ENCODE measurements around the gene TTLL10. TPM values are rescaled to one million over a fixed set of nuclear protein-coding genes. Genes with fewer than 3 reads are reported as not detected.

Gene TTLL10
- total RNA-seq, 4 donors from 2014 or later = 0.23 TPM; not detected in 3

DNA sequence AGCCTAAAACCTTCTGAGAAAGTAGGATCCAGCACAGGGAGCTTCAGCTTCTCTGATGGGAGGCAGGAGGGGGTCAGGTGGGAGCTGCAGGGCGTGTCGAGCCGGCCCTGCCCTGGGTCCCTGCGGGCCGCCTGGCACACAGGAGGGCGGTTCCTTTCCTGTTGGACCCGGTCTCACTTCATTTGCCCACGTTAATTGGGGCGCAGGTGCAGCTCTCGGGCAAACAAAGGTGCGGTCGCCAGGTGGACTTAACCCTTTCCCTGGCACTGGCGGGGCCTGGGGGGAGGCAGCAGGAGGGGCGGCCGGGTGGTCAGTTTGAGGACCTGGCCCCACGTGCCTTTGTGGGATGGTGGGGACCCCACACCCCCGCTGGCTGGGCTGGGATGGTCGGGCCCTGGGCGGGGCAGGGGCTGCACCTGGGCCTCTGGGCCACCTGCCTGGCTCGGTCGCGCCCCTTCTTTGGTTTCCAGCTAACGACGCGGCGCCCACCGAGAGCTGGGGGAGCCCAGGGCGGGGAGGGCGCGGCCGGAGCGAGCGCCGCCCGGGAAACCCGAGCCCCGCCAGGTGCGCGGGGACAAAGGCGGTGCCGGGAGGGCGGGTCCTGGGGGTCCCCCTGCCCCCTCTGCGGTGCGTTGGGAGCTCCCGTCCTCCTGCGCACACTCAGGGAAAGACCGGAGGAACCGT, 37.0 kb upstream of the TTLL10 start:
- ATAC-seq = no peak
- Histone ChIP-seq H3K27ac (no peak overlapping the region), H3K4me3 (peak overlapping the region in 1 of 2 donors; percentile 4)

DNA sequence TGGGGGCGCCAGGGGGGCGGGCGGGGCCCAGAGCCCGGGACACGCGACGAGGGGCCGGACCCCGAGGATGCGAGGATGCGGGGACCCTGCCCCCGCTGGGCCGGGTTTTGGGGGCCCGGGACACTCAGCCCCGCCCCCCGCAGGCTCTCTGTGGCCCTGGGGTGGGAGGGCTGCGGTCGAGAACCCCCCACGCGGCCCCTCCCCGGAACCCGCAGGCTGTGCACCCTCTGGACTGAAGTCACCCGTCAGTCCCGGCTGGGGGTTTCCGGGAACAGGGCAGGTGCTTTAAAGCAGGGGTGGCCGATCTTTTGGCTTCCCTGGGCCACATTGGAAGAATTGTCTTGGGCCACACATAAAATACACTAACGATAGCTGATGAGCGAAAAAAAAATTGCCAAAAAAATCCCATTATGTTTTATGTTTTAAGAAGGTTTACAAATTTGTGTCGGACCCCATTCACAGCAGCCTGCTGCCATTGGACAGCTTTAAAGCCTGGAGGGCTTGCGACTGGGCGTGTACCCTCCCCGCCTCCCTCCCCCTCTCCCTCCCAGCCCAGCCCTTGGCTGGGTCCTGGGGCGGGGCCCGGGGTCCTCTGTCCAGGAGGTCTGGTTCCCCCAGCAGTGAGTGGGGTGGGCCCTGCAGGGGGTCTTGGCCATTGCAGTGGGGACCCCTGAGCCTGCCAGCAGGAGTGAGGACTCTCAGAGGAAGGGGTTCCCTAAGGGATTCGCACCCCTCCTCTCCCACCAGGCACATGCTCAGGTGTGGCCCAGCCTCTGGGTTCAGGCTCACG, 36.2 kb upstream of the TTLL10 start:
- Histone ChIP-seq H3K36me3 (no peaks in the 10 kb centered on the region), H3K27me3 (peaks cover 69% of the 10 kb centered on the region), H3K9me3 (no peaks in the 10 kb centered on the region), H3K4me3 (peak overlapping the region in 1 of 2 donors; percentile 4), H3K27ac (no peak overlapping the region), H3K4me1 (no peaks in the 10 kb centered on the region)
- ATAC-seq = no peak
- WGBS, 2 donors (ENCODE audit: low coverage in 1 of 2) = 14 to 28% methylated on average over 1 to 2 of the region's 36 CpGs
- TF ChIP-seq POLR2A (IDR thresholded peaks at IDR 0.05) (no peak), POLR2AphosphoS5 (IDR thresholded peaks at IDR 0.05) (no peak), CTCF (IDR thresholded peaks at IDR 0.05) (no peak), EP300 (IDR thresholded peaks at IDR 0.05) (no peak)

More for the DNA sequence above, 37.0 kb upstream of the TTLL10 start:
- Histone ChIP-seq H3K9me3 (no peaks in the 10 kb centered on the region), H3K4me1 (no peaks in the 10 kb centered on the region), H3K36me3 (no peaks in the 10 kb centered on the region), H3K27me3 (peaks cover 68% of the 10 kb centered on the region)
- TF ChIP-seq POLR2A (IDR thresholded peaks at IDR 0.05) (no peak), POLR2AphosphoS5 (IDR thresholded peaks at IDR 0.05) (no peak), EP300 (IDR thresholded peaks at IDR 0.05) (no peak), CTCF (IDR thresholded peaks at IDR 0.05) (no peak)
- WGBS, 2 donors (ENCODE audit: low coverage in 1 of 2) = 40% methylated on average over 1 of the region's 48 CpGs; no CpG with 5 or more reads in 1 of the 2 donors

DNA sequence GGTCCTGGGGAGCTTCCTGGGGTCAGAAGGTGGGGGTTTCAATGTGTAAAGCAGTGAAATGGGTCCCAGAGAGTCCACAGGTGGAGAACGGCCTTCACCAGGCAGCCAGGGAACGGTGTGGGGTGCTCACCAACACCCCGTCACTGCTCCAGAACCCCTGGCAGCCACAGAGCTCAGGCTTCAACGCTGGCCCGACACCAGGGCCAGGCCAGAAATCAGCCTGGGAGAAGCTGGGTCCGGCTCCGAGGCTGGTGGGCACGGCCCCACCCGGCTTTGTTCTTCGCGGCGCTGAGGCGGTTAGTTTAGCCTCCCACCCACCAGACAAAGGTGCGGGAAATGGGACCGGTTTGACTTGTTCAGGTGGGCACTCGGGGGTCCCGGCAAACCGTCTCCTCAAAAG, 33.0 kb upstream of the TTLL10 start:
- no peaks in the 10 kb centered on the region for H3K36me3 ChIP-seq
- H3K27me3 ChIP-seq = peaks cover 81% of the 10 kb centered on the region
- no peaks in the 10 kb centered on the region for H3K4me1 ChIP-seq
- no peaks in the 10 kb centered on the region for H3K9me3 ChIP-seq
- no peak overlapping the region for H3K4me3 ChIP-seq
- WGBS, 2 donors (ENCODE audit: low coverage in 1 of 2) = 39% methylated on average over 16 of the region's 18 CpGs; no CpG with 5 or more reads in 1 of the 2 donors
- no peak for ATAC-seq
- no peak overlapping the region for H3K27ac ChIP-seq
- no peak for TF ChIP-seq CTCF (IDR thresholded peaks at IDR 0.05)
- no peak for TF ChIP-seq POLR2AphosphoS5 (IDR thresholded peaks at IDR 0.05)
- TF ChIP-seq EP300 (IDR thresholded peaks at IDR 0.05) = no peak
- TF ChIP-seq POLR2A (IDR thresholded peaks at IDR 0.05) = no peak

DNA sequence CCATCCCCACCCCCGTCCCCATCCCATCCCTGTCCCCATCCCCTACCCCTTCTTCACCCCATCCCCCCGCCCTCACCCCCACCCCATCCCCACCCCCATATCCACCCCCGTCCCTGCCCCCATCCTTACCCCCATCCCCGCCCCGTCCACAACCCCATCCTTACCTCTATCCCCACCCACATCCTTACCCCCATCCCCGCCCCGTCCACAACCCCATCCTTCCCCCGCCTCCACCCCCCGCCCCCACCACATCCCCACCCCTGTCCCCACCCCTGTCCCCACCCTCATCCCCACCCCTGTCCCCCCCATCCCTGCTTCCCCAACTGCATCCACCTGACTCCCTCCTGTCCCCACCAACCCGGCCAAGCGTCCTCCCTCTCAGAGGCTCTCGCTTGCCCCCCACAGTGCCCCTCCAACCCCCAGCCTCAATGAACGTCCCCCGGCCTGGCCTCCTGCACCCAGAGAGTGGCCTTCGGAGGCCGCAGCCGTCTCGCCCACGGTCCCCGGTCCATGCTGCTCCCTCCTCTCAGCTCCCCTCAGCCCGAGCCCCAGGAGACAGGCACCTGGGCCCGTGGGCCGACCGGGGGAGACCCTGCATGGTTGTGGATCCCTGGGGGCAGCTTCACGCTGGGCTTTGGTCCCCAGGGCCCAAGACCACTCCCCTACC, 32.3 kb upstream of the TTLL10 start:
- H3K27me3 ChIP-seq = peaks cover 81% of the 10 kb centered on the region
- H3K27ac ChIP-seq = no peak overlapping the region
- TF ChIP-seq POLR2A (IDR thresholded peaks at IDR 0.05) (no peak), POLR2AphosphoS5 (IDR thresholded peaks at IDR 0.05) (no peak), CTCF (IDR thresholded peaks at IDR 0.05) (no peak), EP300 (IDR thresholded peaks at IDR 0.05) (no peak)
- no peaks in the 10 kb centered on the region for H3K4me1 ChIP-seq
- no peaks in the 10 kb centered on the region for H3K36me3 ChIP-seq
- no peaks in the 10 kb centered on the region for H3K9me3 ChIP-seq
- WGBS, 2 donors (ENCODE audit: low coverage in 1 of 2) = 33% methylated on average over 1 of the region's 25 CpGs; no CpG with 5 or more reads in 1 of the 2 donors
- H3K4me3 ChIP-seq = no peak overlapping the region
- no peak for ATAC-seq

Measured in gastroesophageal sphincter (tissue), 4 donors.